Endodermal cell (in vitro differentiated cells): ENCODE data around the gene HSPB7. TPM values are rescaled to one million over a fixed set of nuclear protein-coding genes. Genes with fewer than 3 reads are reported as not detected.
A peak's percentile ranks its signal among the peaks of the same experiment; 100 is the strongest.

Source experiments
- DNase-seq: peaks from one replicate; pipeline ENCODE4 v3.0.0-alpha.2; 2017
- H3K27ac ChIP-seq: 2 replicates; pipeline ENCODE4 v1.5.1; 2013; ENCODE audit warnings: mild to moderate bottlenecking, low read depth, low read length, moderate library complexity
- H3K27me3 ChIP-seq: 2 replicates; pipeline ENCODE4 v1.6.1; 2013; ENCODE audit warnings: mild to moderate bottlenecking, low read length, moderate library complexity; ENCODE audit not compliant: insufficient read depth, control insufficient read depth, poor library complexity, severe bottlenecking
- H3K36me3 ChIP-seq: 2 replicates; pipeline ENCODE4 v1.7.0; 2013; ENCODE audit warnings: mild to moderate bottlenecking, low read length, moderate library complexity; ENCODE audit not compliant: control insufficient read depth, insufficient read depth
- H3K4me1 ChIP-seq: one replicate; pipeline ENCODE4 v1.7.0; 2013; ENCODE audit warnings: low read length; ENCODE audit not compliant: control insufficient read depth, insufficient read depth
- H3K4me3 ChIP-seq: 2 replicates; pipeline ENCODE4 v1.5.1; 2013; ENCODE audit warnings: mild to moderate bottlenecking, low read length, moderate library complexity
- H3K9ac ChIP-seq: 2 replicates; pipeline ENCODE4 v1.6.1; 2013; ENCODE audit warnings: mild to moderate bottlenecking, low read length, moderate library complexity; ENCODE audit not compliant: poor library complexity, severe bottlenecking; ENCODE audit errors: extremely low read depth
- H3K9me3 ChIP-seq: 2 replicates; pipeline ENCODE4 v1.6.1; 2013; ENCODE audit warnings: mild to moderate bottlenecking, low read length, moderate library complexity; ENCODE audit not compliant: control insufficient read depth
- H3K27ac Mint-ChIP-seq: 2 replicates; pipeline ENCODE4 v1.8.0; 2020; ENCODE audit warnings: mixed read lengths
- H3K27me3 Mint-ChIP-seq: 2 replicates; pipeline ENCODE4 v1.8.0; 2021; ENCODE audit warnings: mild to moderate bottlenecking, mixed read lengths; ENCODE audit not compliant: insufficient read depth
- H3K36me3 Mint-ChIP-seq: 2 replicates; pipeline ENCODE4 v1.8.0; 2020; ENCODE audit warnings: low read depth, mixed read lengths
- H3K4me1 Mint-ChIP-seq: 2 replicates; pipeline ENCODE4 v1.8.0; 2020; ENCODE audit warnings: mixed read lengths
- H3K4me3 Mint-ChIP-seq: 2 replicates; pipeline ENCODE4 v1.8.0; 2020; ENCODE audit warnings: mild to moderate bottlenecking, moderate library complexity, mixed read lengths
- H3K9me3 Mint-ChIP-seq: 2 replicates; pipeline ENCODE4 v1.8.0; 2020; ENCODE audit warnings: mild to moderate bottlenecking, mixed read lengths
- WGBS, 2 experiments: methylation state at CpG; one replicate each; pipeline versions ENCODE4 v1.1.5 to v1.1.7; 2013; ENCODE audit warnings: missing lambda C conversion rate in 2 of 2, mixed read lengths in 1 of 2; ENCODE audit not compliant: insufficient coverage in 1 of 2, insufficient read length in 1 of 2; 5-methylcytosine and 5-hydroxymethylcytosine counted together
- long read RNA-seq, 4 experiments: library from polyadenylated mRNA in 2 of 4; library from RNA in 1 of 4; library from capped mRNA in 1 of 4; stranded (forward) in 3 of 4; unstranded in 1 of 4; transcript quantifications; one replicate each; pipeline ENCODE4 v2.0.0, GENCODE V29; 2020 to 2021; ENCODE audit warnings: inconsistent platforms in 1 of 4
- polyA plus RNA-seq, 2 experiments: library from polyadenylated mRNA; stranded (reverse); fragments of 50-300 nt; gene quantifications; one replicate each; pipeline ENCODE4 v1.2.3, GENCODE V29; 2013
- total RNA-seq, 2 donors: library from RNA; stranded (reverse); fragmentation: NEBNext Ultra II Directional in 1 of 2; extraction: Animal tissue kit (Norgen Biotek cat#: 25700) in 1 of 2; gene quantifications; 2 replicates in 1 of 2; 3 replicates in 1 of 2; pipeline ENCODE4 v1.2.1, GENCODE V29; 2021
- TF ChIP-seq, protein P1 (sequence below): fragments of 200-600 bp; sonication (generic); conservative IDR thresholded peaks from 2 replicates; pipeline ENCODE4 v1.5.0; 2021; ENCODE audit warnings: antibody characterized with exemption, mild to moderate bottlenecking

The HSPB7 gene
- under 1 TPM in 1 of 2 donors, not detected in 1; 0.15 TPM for total RNA-seq
- 0.18 TPM for polyA plus RNA-seq (2013, experiment 1 of 2)
- not detected for polyA plus RNA-seq (2013, experiment 2 of 2)
- long read RNA-seq, experiment 1, result 0 reads
- long read RNA-seq, experiment 2, result 0 reads
- long read RNA-seq, experiment 3, result 0 reads
- long read RNA-seq, experiment 4, result 0 reads

DNA sequence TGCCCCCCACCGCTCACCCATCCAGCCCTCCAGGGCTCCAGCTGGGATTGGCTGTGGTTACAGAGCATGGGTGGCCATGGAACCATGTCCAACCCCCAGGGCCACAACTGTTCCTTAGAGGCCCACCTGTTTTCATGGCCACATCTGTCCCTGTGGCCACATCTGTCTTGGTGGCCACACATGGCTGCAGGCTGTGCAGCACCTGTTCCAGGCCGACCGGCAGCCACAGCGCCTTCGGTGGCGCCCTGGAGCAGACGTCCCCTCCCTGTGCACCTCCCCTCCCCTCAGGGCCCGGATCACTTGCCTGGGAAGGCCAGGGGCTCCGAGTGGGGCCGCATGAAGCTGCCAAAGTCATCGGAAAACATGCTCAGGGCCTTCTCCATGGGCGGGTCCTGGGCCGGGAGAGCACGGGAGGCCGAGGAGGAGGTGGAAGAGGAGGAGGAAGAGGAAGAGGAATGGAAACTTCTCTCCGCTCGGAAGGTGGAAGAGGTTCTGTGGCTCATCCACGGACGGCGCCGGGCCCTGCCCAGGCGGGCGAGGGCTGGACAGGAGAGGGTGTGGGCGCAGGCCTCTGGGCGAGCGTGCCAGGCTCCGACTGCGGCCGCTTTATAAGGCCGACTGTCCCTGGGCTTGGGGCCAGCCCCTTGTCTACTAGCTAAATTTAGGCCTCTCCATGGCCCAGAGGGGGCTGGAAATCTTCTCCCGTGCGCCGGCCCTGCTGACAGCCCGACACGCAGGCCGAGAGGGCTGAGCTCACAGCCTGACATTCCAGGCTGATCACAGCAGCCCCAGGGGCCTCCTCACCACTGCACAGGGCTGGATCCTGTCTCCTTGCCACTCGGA is at the start of gene HSPB7:
Gene HSPB7 (minus strand): TSS at position 583 of the 843 bp plus-strand sequence. CDS start 80 bp downstream, at position 503.
- H3K4me3 ChIP-seq, result no peak within 1 kb of the TSS
- TF ChIP-seq, protein P1, sequence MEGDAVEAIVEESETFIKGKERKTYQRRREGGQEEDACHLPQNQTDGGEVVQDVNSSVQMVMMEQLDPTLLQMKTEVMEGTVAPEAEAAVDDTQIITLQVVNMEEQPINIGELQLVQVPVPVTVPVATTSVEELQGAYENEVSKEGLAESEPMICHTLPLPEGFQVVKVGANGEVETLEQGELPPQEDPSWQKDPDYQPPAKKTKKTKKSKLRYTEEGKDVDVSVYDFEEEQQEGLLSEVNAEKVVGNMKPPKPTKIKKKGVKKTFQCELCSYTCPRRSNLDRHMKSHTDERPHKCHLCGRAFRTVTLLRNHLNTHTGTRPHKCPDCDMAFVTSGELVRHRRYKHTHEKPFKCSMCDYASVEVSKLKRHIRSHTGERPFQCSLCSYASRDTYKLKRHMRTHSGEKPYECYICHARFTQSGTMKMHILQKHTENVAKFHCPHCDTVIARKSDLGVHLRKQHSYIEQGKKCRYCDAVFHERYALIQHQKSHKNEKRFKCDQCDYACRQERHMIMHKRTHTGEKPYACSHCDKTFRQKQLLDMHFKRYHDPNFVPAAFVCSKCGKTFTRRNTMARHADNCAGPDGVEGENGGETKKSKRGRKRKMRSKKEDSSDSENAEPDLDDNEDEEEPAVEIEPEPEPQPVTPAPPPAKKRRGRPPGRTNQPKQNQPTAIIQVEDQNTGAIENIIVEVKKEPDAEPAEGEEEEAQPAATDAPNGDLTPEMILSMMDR, result peak; percentile 50
- peaks cover 5% of the 10 kb centered on the region for H3K4me1 ChIP-seq
- H3K27me3 ChIP-seq, result no peaks in the 10 kb centered on the region
- Mint-ChIP-seq H3K4me1 (peaks cover 19% of the 10 kb centered on the region), H3K4me3 (no peak within 1 kb of the TSS), H3K9me3 (no peaks in the 10 kb centered on the region), H3K27me3 (peaks cover 29% of the 10 kb centered on the region), H3K36me3 (no peaks in the 10 kb centered on the region), H3K27ac (no peak within 1 kb of the TSS)
- H3K9me3 ChIP-seq, result no peaks in the 10 kb centered on the region
- WGBS, 2 experiments, result 76 to 85% methylated on average over 22 to 37 of the region's 37 CpGs
- H3K27ac ChIP-seq, result peak within 1 kb of the TSS; percentile 24
- peak within 1 kb of the TSS; percentile 3 for H3K9ac ChIP-seq
- H3K36me3 ChIP-seq, result no peaks in the 10 kb centered on the region
- DNase-seq, result peak; percentile 86

DNA sequence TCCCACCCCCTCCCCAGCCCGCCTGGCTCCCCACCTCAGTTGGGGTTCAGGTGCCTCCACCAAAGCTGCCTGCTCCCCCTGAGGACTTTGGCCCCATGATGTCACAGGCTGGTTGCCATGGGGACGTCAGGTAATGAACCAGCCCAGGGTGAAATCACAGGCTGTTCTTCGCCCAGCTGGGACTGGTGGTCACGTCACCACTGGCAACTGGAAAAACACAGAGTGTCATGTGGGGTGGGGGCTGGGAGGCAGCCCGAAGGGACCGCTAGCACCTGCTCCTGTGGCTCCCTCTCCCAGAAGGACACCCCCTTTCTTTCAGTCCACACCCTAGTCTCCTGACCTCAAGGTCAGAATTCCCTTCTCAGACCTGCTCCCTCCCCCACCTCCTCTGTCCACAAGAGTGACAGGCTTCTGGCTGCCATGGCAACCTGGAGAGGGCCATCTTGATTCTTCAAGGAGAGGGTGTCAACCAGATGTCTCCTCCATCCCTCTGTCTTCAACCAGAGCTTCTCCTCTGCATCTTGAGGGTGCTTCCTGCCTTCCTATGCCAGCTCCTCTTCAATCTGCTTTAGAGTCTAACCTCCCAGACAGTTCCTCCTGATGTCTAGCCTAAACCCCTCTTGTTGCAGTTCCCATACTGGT is 49.4 kb upstream of the HSPB7 start:
- Mint-ChIP-seq H3K36me3 (no peaks in the 10 kb centered on the region), H3K27ac (no peak overlapping the region), H3K9me3 (no peaks in the 10 kb centered on the region), H3K4me3 (no peak overlapping the region), H3K27me3 (peaks cover 31% of the 10 kb centered on the region), H3K4me1 (peaks cover 18% of the 10 kb centered on the region)
- H3K27ac ChIP-seq, result peak overlapping the region; percentile 67
- TF ChIP-seq, protein P1, result no peak
- DNase-seq, result peak; percentile 80
- no peaks in the 10 kb centered on the region for H3K9me3 ChIP-seq
- 73 to 82% methylated on average over 4 to 6 of the region's 6 CpGs for WGBS, 2 experiments
- H3K27me3 ChIP-seq, result peaks cover 4% of the 10 kb centered on the region
- H3K4me3 ChIP-seq, result no peak overlapping the region
- no peaks in the 10 kb centered on the region for H3K36me3 ChIP-seq
- H3K9ac ChIP-seq, result peak overlapping the region; percentile 17
- H3K4me1 ChIP-seq, result no peaks in the 10 kb centered on the region

DNA sequence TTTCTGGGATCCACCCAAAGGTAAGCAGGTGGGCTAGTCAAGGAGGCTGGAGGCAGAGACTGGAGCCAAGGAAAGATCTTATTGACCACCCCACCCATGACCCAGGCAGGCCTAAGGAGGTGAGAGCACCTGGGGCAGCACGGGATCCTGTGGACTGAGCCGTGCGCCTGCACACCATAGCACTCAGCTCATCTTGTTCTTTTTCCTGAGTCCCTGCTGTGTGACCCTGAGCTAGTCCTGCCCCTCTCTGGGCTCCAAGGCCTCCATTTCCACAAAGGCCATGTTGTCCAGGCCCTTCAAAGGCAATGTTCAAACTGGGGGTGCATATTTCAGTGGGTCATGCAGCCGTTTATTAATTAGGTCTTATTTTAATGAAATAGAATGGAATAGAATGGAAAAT is 48.4 kb upstream of the HSPB7 start:
- 90 to 100% methylated on average over 1 to 4 of the region's 4 CpGs for WGBS, 2 experiments

More for the DNA sequence above, 48.4 kb upstream of the HSPB7 start:
- H3K4me3 ChIP-seq, result no peak overlapping the region
- no peak overlapping the region for H3K27ac Mint-ChIP-seq
- H3K36me3 Mint-ChIP-seq, result no peaks in the 10 kb centered on the region
- H3K9me3 ChIP-seq, result no peaks in the 10 kb centered on the region
- H3K27me3 Mint-ChIP-seq, result peaks cover 21% of the 10 kb centered on the region
- no peaks in the 10 kb centered on the region for H3K9me3 Mint-ChIP-seq
- TF ChIP-seq, protein P1, result no peak
- no peaks in the 10 kb centered on the region for H3K4me1 ChIP-seq
- no peak overlapping the region for H3K27ac ChIP-seq
- no peaks in the 10 kb centered on the region for H3K36me3 ChIP-seq
- no peak overlapping the region for H3K4me3 Mint-ChIP-seq
- no peaks in the 10 kb centered on the region for H3K27me3 ChIP-seq
- no peak overlapping the region for H3K9ac ChIP-seq
- DNase-seq, result no peak
- H3K4me1 Mint-ChIP-seq, result peaks cover 18% of the 10 kb centered on the region
